Testis (tissue), 3 donors: Measurements from ENCODE around the gene SLX1B. TPM values are rescaled to one million over a fixed set of nuclear protein-coding genes. Genes with fewer than 3 reads are reported as not detected.
A peak's percentile ranks its signal among the peaks of the same experiment; 100 is the strongest.
"Not testable (repeated sequence)": the region's sequence is repeated elsewhere in the genome, so short reads cannot be mapped to it uniquely, and the experiment has no call there.

ENCODE experiments used
- DNase-seq: peaks from one replicate; pipeline ENCODE4 v3.0.0-alpha.2; 2019
- H3K27ac ChIP-seq, 2 donors: fragments of 200-600 bp; sonication (generic); one replicate each; pipeline ENCODE4 v1.5.1; 2019
- H3K27me3 ChIP-seq: fragments of 200-600 bp; sonication (generic); one replicate; pipeline ENCODE4 v1.5.1; 2019
- H3K36me3 ChIP-seq: fragments of 200-600 bp; sonication (generic); one replicate; pipeline ENCODE4 v1.5.1; 2017; ENCODE audit warnings: low read depth; ENCODE audit errors: missing control alignments
- H3K4me1 ChIP-seq: fragments of 200-600 bp; sonication (generic); one replicate; pipeline ENCODE4 v1.5.1; 2019
- H3K4me3 ChIP-seq, 2 donors: fragments of 200-600 bp; sonication (generic); one replicate each; pipeline ENCODE4 v1.5.1; 2017 to 2019
- H3K9me3 ChIP-seq: fragments of 200-600 bp; sonication (generic); one replicate; pipeline ENCODE4 v1.5.1; 2017
- WGBS, 2 donors: methylation state at CpG; one replicate each; pipeline ENCODE4 v1.1.5; 2018; 5-methylcytosine and 5-hydroxymethylcytosine counted together
- intact Hi-C: fragments of 100-400 bp; cut with DNase I; formaldehyde crosslinking; loops from one replicate; pipeline ENCODE4 v1.15.1; 2023; ENCODE audit warnings: low total_unique reads
- polyA plus RNA-seq: library from polyadenylated mRNA; stranded (reverse); fragments of 350-450 nt; fragmentation: Illumina TruSeq; extraction: RNeasy Lipid Tissue Mini Kit (QIAGEN cat#74804); gene quantifications from one replicate; pipeline ENCODE4 v1.2.3, GENCODE V29; 2014; ENCODE audit warnings: low read depth, low replicate concordance; ENCODE audit not compliant: insufficient read depth
- small RNA-seq, 2 donors: library from RNA; depleted of rRNA; stranded (forward); fragments of <200 nt; gene quantifications; one replicate each; pipeline ENCODE3, GENCODE V24; 2016
- total RNA-seq, 2 donors: library from RNA; depleted of rRNA; stranded (reverse); fragments of >200 nt; gene quantifications; one replicate each; pipeline ENCODE4 v1.2.3, GENCODE V29; 2016

Gene SLX1B
- total and polyA plus RNA-seq, 3 donors from 2014 or later: 8.1 to 17.3 (median 14.3) TPM

- intact Hi-C loops, H3K36me3 ChIP-seq, DNase-seq, H3K27ac ChIP-seq, H3K4me3 ChIP-seq, H3K27me3 ChIP-seq, H3K4me1 ChIP-seq, H3K9me3 ChIP-seq: not testable (repeated sequence)
- no CpG with 5 or more reads among the region's 10 CpGs for WGBS, 2 donors
Measured at GRCh38 chr16:29467654-29468366, 13.5 kb downstream of the SLX1B start.

GRCh38 chr16:29469660-29470059 lies 15.3 kb downstream of the SLX1B start:
- H3K4me1 ChIP-seq, H3K9me3 ChIP-seq, H3K27me3 ChIP-seq, H3K36me3 ChIP-seq, H3K4me3 ChIP-seq, H3K27ac ChIP-seq, intact Hi-C loops: not testable (repeated sequence)
- 31 to 47% methylated on average over 6 of the region's 6 CpGs for WGBS, 2 donors
- peak; percentile 82 for DNase-seq

DNA sequence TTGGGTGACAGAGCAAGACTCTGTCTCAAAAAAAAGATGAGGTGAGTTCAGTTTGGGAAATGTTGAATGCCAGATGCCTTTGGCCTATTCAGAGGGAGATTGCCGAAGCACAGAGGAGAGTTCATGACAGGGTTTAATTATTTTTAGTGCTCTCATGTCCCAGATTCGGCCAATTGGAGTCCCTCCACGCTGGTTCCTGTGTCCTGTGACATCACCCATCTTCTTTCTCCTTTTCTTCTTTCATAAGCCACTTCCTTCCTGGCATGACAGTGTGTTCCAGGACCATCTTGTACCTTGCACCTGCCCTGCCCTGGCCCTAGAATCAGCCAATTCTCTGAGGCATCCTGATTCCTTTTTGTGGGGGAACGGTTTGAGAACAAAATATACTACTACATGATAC lies 17.7 kb downstream of the SLX1B start:
- H3K36me3 ChIP-seq, H3K9me3 ChIP-seq, H3K4me1 ChIP-seq, H3K4me3 ChIP-seq, DNase-seq, H3K27me3 ChIP-seq, H3K27ac ChIP-seq, intact Hi-C loops: not testable (repeated sequence)
- WGBS, 2 donors: no CpG with 5 or more reads among the region's 4 CpGs

DNA sequence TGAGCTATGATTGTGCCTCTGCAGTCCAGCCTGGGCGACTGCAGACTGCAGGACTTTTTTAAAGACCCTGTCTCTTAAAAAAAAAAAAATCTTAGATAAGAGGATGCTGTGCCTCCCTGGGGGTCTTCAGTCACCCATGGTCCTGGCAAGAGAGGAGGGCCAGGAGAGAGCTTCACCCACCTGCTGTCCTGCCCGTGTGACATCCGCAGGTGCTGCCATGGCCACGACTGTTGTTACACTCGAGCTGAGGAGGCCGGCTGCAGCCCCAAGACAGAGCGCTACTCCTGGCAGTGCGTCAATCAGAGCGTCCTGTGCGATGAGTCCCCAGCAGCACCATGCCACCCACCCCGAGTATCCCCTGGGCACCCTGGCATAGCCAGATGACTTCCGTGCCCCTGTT lies 27.9 kb downstream of the SLX1B start:
- DNase-seq, intact Hi-C loops, H3K4me1 ChIP-seq, H3K27ac ChIP-seq, H3K4me3 ChIP-seq, H3K36me3 ChIP-seq, H3K27me3 ChIP-seq, H3K9me3 ChIP-seq: not testable (repeated sequence)
- WGBS, 2 donors: 89% methylated on average over 7 of the region's 12 CpGs; no CpG with 5 or more reads in 1 of the 2 donors

DNA sequence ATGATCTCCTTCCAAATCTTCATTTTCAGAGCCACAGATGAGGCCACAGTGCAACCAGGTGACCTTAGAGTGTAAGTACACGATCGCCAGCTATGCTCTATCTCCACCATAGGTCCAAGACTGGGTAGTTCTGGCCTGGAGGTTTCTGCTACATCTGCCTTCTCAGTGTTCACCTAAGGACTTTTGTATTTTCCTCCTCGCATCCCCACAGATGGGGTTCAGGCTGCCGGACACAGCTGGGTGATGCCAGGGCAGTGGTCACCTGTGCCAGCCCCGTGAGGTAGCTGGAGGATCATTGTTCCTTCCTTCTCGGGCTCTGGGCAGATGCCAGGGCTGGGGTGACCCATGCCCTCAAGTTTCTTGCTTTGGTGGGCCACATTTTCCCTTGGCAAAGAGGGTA lies 52.0 kb downstream of the SLX1B start, which contains the start of gene NPIPB12:
NPIPB12 (minus strand) TSS at position 101 of the 400 bp plus-strand sequence.
- intact Hi-C loops: not testable (repeated sequence)

More for the DNA sequence above, 52.0 kb downstream of the SLX1B start, which contains the start of gene NPIPB12:
- no CpG with 5 or more reads among the region's 6 CpGs for WGBS, 2 donors
- not testable (repeated sequence) for H3K4me3 ChIP-seq, H3K36me3 ChIP-seq, H3K9me3 ChIP-seq, H3K4me1 ChIP-seq, H3K27me3 ChIP-seq, H3K27ac ChIP-seq, DNase-seq

Small RNA genes lying within 50 kb of the gene (small RNA-seq; reads per million reads assigned to genes)
- gene AC133555.2: 0 reads per million in 2 donors

Other genes with a start within 250 kb of the SLX1B start
- 1 to 10 TPM; 4.0 to 6.9 TPM for gene NPIPB11, start 47.8 kb upstream of the SLX1B start, total RNA-seq
- 4.5 TPM for gene NPIPB11, start 47.8 kb upstream of the SLX1B start, polyA plus RNA-seq
- gene BOLA2, start 182 bp upstream of the SLX1B start, total RNA-seq: 10 to 100 TPM; 13.3 to 25.0 TPM
- 15.0 TPM for gene BOLA2, start 182 bp upstream of the SLX1B start, polyA plus RNA-seq
- 1 to 10 TPM; 1.9 to 2.9 TPM for gene SULT1A4, start 5.4 kb downstream of the SLX1B start, total RNA-seq
- 19.4 TPM for gene SULT1A4, start 5.4 kb downstream of the SLX1B start, polyA plus RNA-seq
- gene NPIPB12, start 51.9 kb downstream of the SLX1B start, total RNA-seq: 100 to 1,000 TPM; 111 to 158 TPM
- gene NPIPB12, start 51.9 kb downstream of the SLX1B start, polyA plus RNA-seq: 44.7 TPM
- under 1 TPM in 1 of 2 donors, not detected in 1; 0.74 TPM for gene SPN, start 208.7 kb downstream of the SLX1B start, total RNA-seq
- 3.2 TPM for gene SPN, start 208.7 kb downstream of the SLX1B start, polyA plus RNA-seq
- gene QPRT, start 224.6 kb downstream of the SLX1B start, total RNA-seq: 1 to 10 TPM; 4.3 to 7.6 TPM
- 13.6 TPM for gene QPRT, start 224.6 kb downstream of the SLX1B start, polyA plus RNA-seq